K562 (cell line): Measurements from ENCODE around the gene POU2F3. TPM values are rescaled to one million over a fixed set of nuclear protein-coding genes. Genes with fewer than 3 reads are reported as not detected.

Experiments
- BHLHE40 ChIP-seq: IDR thresholded peaks from 2 replicates; pipeline ENCODE4 v1.6.1; 2011; ENCODE audit warnings: low read length, improper control_type of control experiment
- CLOCK ChIP-seq: fragments of 250-450 bp; sonication (Bioruptor Pico); IDR thresholded peaks from 2 replicates; pipeline ENCODE4 v1.4.0; 2020; ENCODE audit warnings: mild to moderate bottlenecking, moderate library complexity, borderline replicate concordance
- EGR1 ChIP-seq: fragments of 450-650 bp; conservative IDR thresholded peaks from 2 replicates; pipeline ENCODE4 v1.6.1; 2017; ENCODE audit warnings: mild to moderate bottlenecking
- FIP1L1 ChIP-seq: fragments of 200-400 bp; formaldehyde crosslinking; IDR thresholded peaks from 2 replicates; pipeline ENCODE4 v1.6.1; 2018; ENCODE audit warnings: mild to moderate bottlenecking, low read depth, low read length; ENCODE audit not compliant: poor library complexity, severe bottlenecking
- HDAC2 ChIP-seq: fragments of 450-650 bp; IDR thresholded peaks from 2 replicates; pipeline ENCODE4 v1.6.1; 2016; ENCODE audit warnings: mild to moderate bottlenecking
- MAFF ChIP-seq: IDR thresholded peaks from 2 replicates; pipeline ENCODE4 v1.6.1; 2012; ENCODE audit warnings: low read length, improper control_type of control experiment
- MAZ ChIP-seq, 2 experiments: fragments of 450-650 bp in 1 of 2; sonication (generic) in 1 of 2; formaldehyde crosslinking; IDR thresholded peaks in 1 of 2; conservative IDR thresholded peaks in 1 of 2; 2 replicates each; pipeline versions ENCODE4 v1.4.0 to v1.5.0; 2020; ENCODE audit warnings: mild to moderate bottlenecking in 1 of 2, missing genetic modification reagents in 1 of 2
- MLLT1 ChIP-seq, 2 experiments: fragments of 450-650 bp; IDR thresholded peaks; 2 replicates each; pipeline ENCODE4 v1.6.1; 2016
- NFE2 ChIP-seq: IDR thresholded peaks from 2 replicates; pipeline ENCODE4 v1.6.1; 2014; ENCODE audit warnings: antibody characterized with exemption, low read depth
- SAFB ChIP-seq: fragments of 200-400 bp; formaldehyde crosslinking; IDR thresholded peaks from 2 replicates; pipeline ENCODE4 v1.6.1; 2017; ENCODE audit warnings: low read depth, low read length, borderline replicate concordance
- SIN3A ChIP-seq, 2 experiments: fragments of 150-350 bp in 1 of 2; IDR thresholded peaks; 2 replicates each; pipeline ENCODE4 v1.6.1; 2011 to 2016; ENCODE audit warnings: borderline replicate concordance in 2 of 2, low read depth in 2 of 2, low read length in 2 of 2, mild to moderate bottlenecking in 2 of 2, moderate library complexity in 2 of 2; ENCODE audit not compliant: control insufficient read depth in 1 of 2
- SNIP1 ChIP-seq: fragments of 450-650 bp; IDR thresholded peaks from 2 replicates; pipeline ENCODE4 v1.7.1; 2017; ENCODE audit warnings: low read depth, mild to moderate bottlenecking
- TBL1XR1 ChIP-seq, 2 experiments: IDR thresholded peaks; 2 replicates each; pipeline ENCODE4 v1.6.1; 2012; ENCODE audit warnings: improper control_type of control experiment in 2 of 2, low read length in 2 of 2, mild to moderate bottlenecking in 1 of 2
- ZBTB26 ChIP-seq: fragments of 450-650 bp; formaldehyde crosslinking; IDR thresholded peaks from 2 replicates; pipeline ENCODE4 v1.4.0; 2022; ENCODE audit warnings: missing genetic modification characterization
- ZBTB7A ChIP-seq: IDR thresholded peaks from 2 replicates; pipeline ENCODE4 v1.6.1; 2011; ENCODE audit warnings: low read depth, mild to moderate bottlenecking, low read length, moderate library complexity, borderline replicate concordance; ENCODE audit not compliant: control insufficient read depth
- ZKSCAN3 ChIP-seq: fragments of 250-450 bp; sonication (Bioruptor Pico); IDR thresholded peaks from 2 replicates; pipeline ENCODE4 v1.4.0; 2020
- ZNF778 ChIP-seq: fragments of 450-650 bp; formaldehyde crosslinking; IDR thresholded peaks from 2 replicates; pipeline ENCODE4 v1.4.0; 2020; ENCODE audit warnings: mild to moderate bottlenecking, moderate library complexity
- polyA plus RNA-seq, 8 experiments: library from polyadenylated mRNA; depleted of rRNA in 4 of 8; stranded (reverse) in 5 of 8; unstranded in 3 of 8; fragments of >200 nt; fragmentation: Nextera tagmentation in 2 of 8; fragmentation: Illumina TruSeq in 1 of 8; extraction: Ambion mirVana in 2 of 8; extraction: Trizol in 1 of 8; gene quantifications; 2 replicates each; pipeline versions ENCODE4 v1.2.1 to v1.2.3, GENCODE V29; 2011 to 2014; ENCODE audit warnings: inconsistent platforms in 1 of 8, missing spikeins in 1 of 8
- total RNA-seq, 7 experiments: library from RNA; depleted of rRNA in 6 of 7; stranded (reverse); fragments of >200 nt in 6 of 7; fragmentation: Illumina TruSeq in 2 of 7; extraction: Trizol in 2 of 7; gene quantifications; 2 replicates each; pipeline versions ENCODE4 v1.2.1 to v1.2.3, GENCODE V29; 2011 to 2021; ENCODE audit warnings: low replicate concordance in 1 of 7

POU2F3 gene
- total and polyA plus RNA-seq, 9 of the 15 experiments (the other 6 are each of a cell fraction or from before 2014, with no cell fraction given) = not detected

GRCh38 chr11:120337355-120338106 lies 97.6 kb downstream of the POU2F3 start (continued):
- TF ChIP-seq SIN3A (IDR thresholded peaks at IDR 0.05; ENCODE audit: borderline replicate concordance in 2 of 2, control insufficient read depth in 1 of 2, low read depth in 2 of 2, low read length in 2 of 2) (0 out of 4 replicates have a peak, but pooled peaks of 1 of the 2 experiments have one; percentile 44), MLLT1 (IDR thresholded peaks at IDR 0.05) (peak; percentile 46 to 58; a peak in 2 of 4 replicates), NFE2 (no peak), ZBTB7A (no peak), ZBTB26 (CRISPR knock-in tag) (no peak), SNIP1 (no peak), ZKSCAN3 (CRISPR knock-in tag) (no peak), MAZ (CRISPR knock-in tag; conservative IDR thresholded peaks at IDR 0.05 in 1 of 2, IDR thresholded peaks at IDR 0.05 in 1 of 2) (no peak), SAFB (no peak), MAFF (no peak), BHLHE40 (no peak), EGR1 (no peak), HDAC2 (peak; percentile 25; the same call in 1 of the 2 replicates), ZNF778 (CRISPR knock-in tag) (no peak), CLOCK (no peak), FIP1L1 (no peak), TBL1XR1 (IDR thresholded peaks at IDR 0.05; ENCODE audit: low read length in 2 of 2) (0 out of 4 replicates have a peak, but pooled peaks of 1 of the 2 experiments have one; percentile 8)
